ENCODE results near the gene DPP4. TPM values are rescaled to one million over a fixed set of nuclear protein-coding genes. Genes with fewer than 3 reads are reported as not detected.
A peak's percentile ranks its signal among the peaks of the same experiment; 100 is the strongest.

Gene DPP4
- polyA plus RNA-seq, 3 donors: 0.46 TPM; not detected in 2

DNA sequence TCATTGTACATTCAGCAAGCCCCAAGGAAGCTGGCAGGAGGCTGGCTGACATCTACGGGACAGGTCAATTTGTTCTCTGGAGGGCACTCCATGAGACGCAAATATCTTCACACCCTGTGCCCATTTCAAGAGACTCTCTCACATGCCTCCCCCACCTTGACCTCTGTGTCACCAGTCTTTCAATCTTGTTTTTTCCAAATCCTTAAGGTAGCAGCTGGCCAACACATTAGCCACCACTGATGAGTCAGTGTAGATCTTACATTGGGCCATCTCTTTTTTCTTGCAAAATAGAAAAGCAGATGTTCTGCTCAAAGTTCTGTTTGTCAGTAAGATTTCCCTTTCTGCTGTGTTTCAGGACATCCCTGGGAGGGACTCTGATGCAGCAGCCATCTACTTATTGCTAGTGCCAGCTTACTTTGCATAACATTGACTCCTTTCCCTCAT is 1.7 kb upstream of the DPP4 start:
- 97% methylated on average over 2 of the region's 2 CpGs for WGBS (ENCODE audit: insufficient coverage)
- no peaks in the 10 kb centered on the region for H3K79me2 ChIP-seq (ENCODE audit: insufficient read depth, low read length)
- peaks cover 14 to 28% (median 25%) of the 10 kb centered on the region in 7 donors for H3K9me3 Mint-ChIP-seq
- H3K36me3 ChIP-seq (replicated peaks in 1 of 2; ENCODE audit: control insufficient read depth in 1 of 2, insufficient read depth in 2 of 2, low read length in 2 of 2): no peaks in the 10 kb centered on the region
- peaks cover 17% of the 10 kb centered on the region in 2 donors for H3K9me3 ChIP-seq (replicated peaks in 1 of 2; ENCODE audit: control insufficient read depth in 1 of 2, insufficient read depth in 1 of 2, low read length in 2 of 2)
- TF ChIP-seq, protein P1, sequence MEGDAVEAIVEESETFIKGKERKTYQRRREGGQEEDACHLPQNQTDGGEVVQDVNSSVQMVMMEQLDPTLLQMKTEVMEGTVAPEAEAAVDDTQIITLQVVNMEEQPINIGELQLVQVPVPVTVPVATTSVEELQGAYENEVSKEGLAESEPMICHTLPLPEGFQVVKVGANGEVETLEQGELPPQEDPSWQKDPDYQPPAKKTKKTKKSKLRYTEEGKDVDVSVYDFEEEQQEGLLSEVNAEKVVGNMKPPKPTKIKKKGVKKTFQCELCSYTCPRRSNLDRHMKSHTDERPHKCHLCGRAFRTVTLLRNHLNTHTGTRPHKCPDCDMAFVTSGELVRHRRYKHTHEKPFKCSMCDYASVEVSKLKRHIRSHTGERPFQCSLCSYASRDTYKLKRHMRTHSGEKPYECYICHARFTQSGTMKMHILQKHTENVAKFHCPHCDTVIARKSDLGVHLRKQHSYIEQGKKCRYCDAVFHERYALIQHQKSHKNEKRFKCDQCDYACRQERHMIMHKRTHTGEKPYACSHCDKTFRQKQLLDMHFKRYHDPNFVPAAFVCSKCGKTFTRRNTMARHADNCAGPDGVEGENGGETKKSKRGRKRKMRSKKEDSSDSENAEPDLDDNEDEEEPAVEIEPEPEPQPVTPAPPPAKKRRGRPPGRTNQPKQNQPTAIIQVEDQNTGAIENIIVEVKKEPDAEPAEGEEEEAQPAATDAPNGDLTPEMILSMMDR (IDR thresholded peaks at IDR 0.05): no peak
- peaks cover 9 to 35% of the 10 kb centered on the region in 2 donors for H3K27me3 ChIP-seq (ENCODE audit: control insufficient read depth in 2 of 2, insufficient read depth in 2 of 2, low read length in 2 of 2)
- no peaks in the 10 kb centered on the region for H4K20me1 ChIP-seq (ENCODE audit: insufficient read depth, low read length)
- H3K9ac ChIP-seq (ENCODE audit: insufficient read depth, low read length, poor library complexity, severe bottlenecking): no peak overlapping the region
- H3K27ac ChIP-seq (ENCODE audit: low read depth in 1 of 2, low read length in 2 of 2): no peak overlapping the region
- H3K27ac Mint-ChIP-seq: no peak overlapping the region
- H3K4me3 ChIP-seq (replicated peaks in 1 of 3; ENCODE audit: low read depth in 2 of 3, low read length in 3 of 3): no peak overlapping the region
- intact Hi-C loops (cut with micrococcal nuclease): no loop called here
- DNase-seq: no peak
- H3K27me3 Mint-ChIP-seq (ENCODE audit: low read depth in 3 of 3): peaks cover 18 to 32% (median 31%) of the 10 kb centered on the region in 3 donors
- peaks cover 13 to 15% of the 10 kb centered on the region in 2 donors for H3K4me1 ChIP-seq (ENCODE audit: control insufficient read depth in 1 of 2, insufficient read depth in 2 of 2, low read length in 2 of 2)
- H3K36me3 Mint-ChIP-seq: no peaks in the 10 kb centered on the region
- H3K4me2 ChIP-seq (replicated peaks; ENCODE audit: extremely low read depth, low read length, poor library complexity, severe bottlenecking): no peak overlapping the region
- H2AFZ ChIP-seq (ENCODE audit: insufficient read depth, low read depth, low read length, poor library complexity, severe bottlenecking): no peak overlapping the region
- no peak overlapping the region for H3K4me3 Mint-ChIP-seq
- H3K4me1 Mint-ChIP-seq: peaks cover 16% of the 10 kb centered on the region

DNA sequence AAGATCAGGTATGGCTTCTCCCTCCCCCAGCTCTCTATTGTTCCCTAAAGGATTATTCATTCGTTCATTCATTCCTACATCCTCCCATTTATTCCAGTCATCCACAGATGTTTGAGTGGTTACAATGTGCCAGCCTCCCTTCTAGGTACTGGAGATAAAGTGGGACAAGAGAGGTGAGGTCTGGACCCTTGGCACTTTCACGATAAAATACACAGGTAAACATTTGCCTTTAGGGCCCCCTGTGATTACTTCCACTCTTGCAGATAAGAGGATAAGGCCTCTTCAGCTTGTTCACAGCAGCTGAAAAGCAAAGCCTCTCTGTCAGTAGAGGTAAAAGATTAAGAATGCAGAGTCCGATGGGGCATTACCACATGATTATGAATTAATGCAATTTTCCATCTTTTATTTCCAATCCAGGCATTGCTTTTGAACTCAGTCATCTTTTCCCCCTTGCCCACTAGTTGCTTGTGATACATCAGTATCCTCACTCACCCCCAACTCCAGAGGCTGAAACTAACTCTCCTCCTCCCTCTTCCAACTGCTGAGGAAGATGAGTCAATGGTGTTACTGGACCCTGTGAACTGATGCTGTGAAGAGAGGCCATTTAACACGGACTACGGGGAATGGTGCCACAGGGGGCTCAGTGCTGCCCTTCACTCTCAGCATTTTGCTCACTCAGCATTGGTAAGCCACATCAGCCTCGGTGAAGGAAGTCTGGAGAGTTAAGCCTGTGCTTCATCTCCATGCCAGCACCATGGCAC is 1.1 kb upstream of the DPP4 start:
- H4K20me1 ChIP-seq (ENCODE audit: insufficient read depth, low read length): no peaks in the 10 kb centered on the region
- H2AFZ ChIP-seq (ENCODE audit: insufficient read depth, low read depth, low read length, poor library complexity, severe bottlenecking): no peak overlapping the region
- intact Hi-C loops (cut with micrococcal nuclease): no loop called here
- peaks cover 16 to 17% of the 10 kb centered on the region in 2 donors for H3K9me3 ChIP-seq (replicated peaks in 1 of 2; ENCODE audit: control insufficient read depth in 1 of 2, insufficient read depth in 1 of 2, low read length in 2 of 2)
- Mint-ChIP-seq H3K36me3 (no peaks in the 10 kb centered on the region), H3K9me3 (peaks cover 14 to 28% (median 25%) of the 10 kb centered on the region in 7 donors), H3K27me3 (ENCODE audit: low read depth in 3 of 3) (peaks cover 18 to 33% (median 31%) of the 10 kb centered on the region in 3 donors), H3K27ac (no peak overlapping the region), H3K4me1 (peaks cover 18% of the 10 kb centered on the region), H3K4me3 (peak overlapping the region in 1 of 2 donors; percentile 56)
- H3K27ac ChIP-seq (ENCODE audit: low read depth in 1 of 2, low read length in 2 of 2): no peak overlapping the region
- peaks cover 13 to 15% of the 10 kb centered on the region in 2 donors for H3K4me1 ChIP-seq (ENCODE audit: control insufficient read depth in 1 of 2, insufficient read depth in 2 of 2, low read length in 2 of 2)
- H3K4me3 ChIP-seq (replicated peaks in 1 of 3; ENCODE audit: low read depth in 2 of 3, low read length in 3 of 3): no peak overlapping the region
- 90% methylated on average over 3 of the region's 6 CpGs for WGBS (ENCODE audit: insufficient coverage)
- H3K9ac ChIP-seq (ENCODE audit: insufficient read depth, low read length, poor library complexity, severe bottlenecking): no peak overlapping the region
- TF ChIP-seq, protein P1 (IDR thresholded peaks at IDR 0.05): no peak
- H3K27me3 ChIP-seq (ENCODE audit: control insufficient read depth in 2 of 2, insufficient read depth in 2 of 2, low read length in 2 of 2): peaks cover 9 to 35% of the 10 kb centered on the region in 2 donors
- H3K79me2 ChIP-seq (ENCODE audit: insufficient read depth, low read length): no peaks in the 10 kb centered on the region
- no peaks in the 10 kb centered on the region for H3K36me3 ChIP-seq (replicated peaks in 1 of 2; ENCODE audit: control insufficient read depth in 1 of 2, insufficient read depth in 2 of 2, low read length in 2 of 2)
- no peak for DNase-seq
- no peak overlapping the region for H3K4me2 ChIP-seq (replicated peaks; ENCODE audit: extremely low read depth, low read length, poor library complexity, severe bottlenecking)

Data from CD14-positive monocyte (primary cell).